NCI-H2196 (cell line): ENCODE data around the gene XKR8.
"Not testable (repeated sequence)": the region's sequence is repeated elsewhere in the genome, so short reads cannot be mapped to it uniquely, and the experiment has no call there.

Experiments
- DNase-seq: peaks from one replicate; lab custom pipeline; 2025; ENCODE audit not compliant: unreplicated experiment; lab: John Stamatoyannopoulos, UW

XKR8 gene

GRCh38 chr1:27990920-27991537 is 31.3 kb downstream of the XKR8 start:
- DNase-seq, result no peak

- no peak for DNase-seq
These were observed 32.5 kb downstream of the XKR8 start for GRCh38 chr1:27992276-27992675.

- DNase-seq, result no peak
These were observed 33.5 kb downstream of the XKR8 start for GRCh38 chr1:27993241-27993640.

- no peak for DNase-seq
These were observed 34.3 kb downstream of the XKR8 start for GRCh38 chr1:27994060-27994459.

GRCh38 chr1:27994526-27994925 is 34.8 kb downstream of the XKR8 start:
- not testable (repeated sequence) for DNase-seq

DNA sequence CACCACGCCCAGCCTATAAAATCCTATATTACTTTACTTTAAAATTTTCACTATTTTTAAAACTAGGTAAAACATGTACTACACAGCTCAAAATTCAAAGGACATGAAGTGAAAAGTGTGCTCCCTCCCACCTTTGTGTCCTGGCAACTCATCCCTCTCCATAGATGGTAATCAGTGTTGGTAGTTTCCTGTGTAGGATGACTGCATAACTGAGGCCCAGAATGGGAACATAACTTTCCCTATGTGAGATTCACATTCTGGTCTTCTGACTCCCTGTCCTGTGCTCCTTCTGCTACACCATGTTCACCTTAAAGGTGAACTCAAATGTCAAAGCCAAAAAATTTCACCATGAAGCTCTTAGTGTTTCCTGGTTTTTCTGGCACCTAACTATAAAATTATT is 39.3 kb downstream of the XKR8 start:
- no peak for DNase-seq

- no peak for DNase-seq
These were observed 42.8 kb downstream of the XKR8 start for GRCh38 chr1:28002600-28002999.

GRCh38 chr1:28003117-28003516 is 43.3 kb downstream of the XKR8 start:
- not testable (repeated sequence) for DNase-seq

- no peak for DNase-seq
These were observed 51.2 kb downstream of the XKR8 start for GRCh38 chr1:28010969-28011368.
